Measurements from ENCODE around the gene CDCP1. TPM values are rescaled to one million over a fixed set of nuclear protein-coding genes. Genes with fewer than 3 reads are reported as not detected.

Gene CDCP1
- total and polyA plus RNA-seq, 9 donors: 0.04 to 1.9 (median 0.37) TPM

DNA sequence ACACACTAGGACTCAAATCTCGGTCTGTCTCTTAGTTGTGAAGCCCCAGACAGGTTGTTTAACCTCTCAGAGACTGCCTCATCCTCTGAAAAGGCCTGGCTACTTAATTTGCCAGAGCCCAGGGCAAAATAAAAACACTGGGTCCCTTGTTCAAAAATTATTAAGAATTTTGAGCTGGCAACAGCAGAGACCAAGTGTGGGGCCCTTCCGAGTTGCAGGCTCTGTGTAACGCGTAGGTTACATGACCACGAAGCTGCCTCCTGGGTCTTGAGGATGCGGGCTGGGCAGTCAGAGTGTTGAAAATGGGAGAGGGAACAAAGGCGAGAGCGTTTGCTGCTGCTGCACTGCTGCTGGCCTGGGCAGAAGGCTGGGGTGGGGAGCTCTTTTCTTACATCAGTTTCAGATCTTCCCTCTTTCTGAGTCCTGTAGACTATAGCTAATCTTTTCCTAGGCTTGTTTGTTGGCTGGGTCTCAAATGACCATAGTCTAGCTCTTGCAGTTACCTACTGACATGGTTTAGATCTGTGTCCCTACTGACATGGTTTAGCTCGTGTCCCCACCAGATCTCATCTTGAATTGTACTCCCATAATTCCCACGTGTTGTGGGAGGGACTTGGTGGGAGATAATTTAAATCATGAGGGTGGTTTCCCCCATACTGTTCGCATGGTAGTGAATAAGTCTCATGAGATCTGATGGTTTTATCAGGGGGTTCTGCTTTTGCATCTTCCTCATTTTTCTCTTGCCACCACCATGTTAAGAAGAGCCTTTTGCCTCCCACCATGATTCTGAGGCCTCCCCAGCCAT is 70.2 kb downstream of the CDCP1 start:
- H3K36me3 ChIP-seq (ENCODE audit: control insufficient read depth, insufficient read depth, low read length): no peaks in the 10 kb centered on the region
- H3K9me3 ChIP-seq (replicated peaks; ENCODE audit: control insufficient read depth, low read depth, low read length): no peaks in the 10 kb centered on the region
- no peak for DNase-seq
- no peaks in the 10 kb centered on the region for H3K27me3 ChIP-seq (ENCODE audit: control insufficient read depth, insufficient read depth, low read length)
- 61% methylated on average over 5 of the region's 11 CpGs for WGBS (ENCODE audit: insufficient coverage)
- no peak overlapping the region for H3K4me3 ChIP-seq (ENCODE audit: low read length)
- no peaks in the 10 kb centered on the region for H3K4me1 ChIP-seq (ENCODE audit: control insufficient read depth, insufficient read depth, low read length)
- no peak overlapping the region for H3K27ac ChIP-seq (ENCODE audit: low read length)

DNA sequence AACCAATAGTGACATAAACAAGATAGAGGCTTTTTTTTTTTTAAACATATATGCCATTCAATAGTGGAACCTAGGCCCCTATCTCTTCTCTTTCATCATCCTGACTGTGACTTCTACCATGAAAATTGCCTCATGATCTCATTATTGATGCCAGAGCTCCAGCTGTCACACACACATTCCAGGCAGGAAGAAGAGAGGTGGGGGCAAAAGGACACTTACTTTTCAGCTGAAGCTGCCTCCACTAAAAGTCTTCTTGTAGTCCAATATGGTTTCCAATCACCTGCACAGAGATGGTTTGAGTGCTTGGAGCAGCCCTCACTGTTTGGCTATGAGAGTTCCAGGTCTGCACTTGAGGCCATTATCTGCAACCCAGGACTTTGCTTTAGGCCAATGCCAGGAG is 75.1 kb downstream of the CDCP1 start:
- H3K27me3 ChIP-seq (ENCODE audit: control insufficient read depth, insufficient read depth, low read length): no peaks in the 10 kb centered on the region
- no peak overlapping the region for H3K4me3 ChIP-seq (ENCODE audit: low read length)
- no peak overlapping the region for H3K27ac ChIP-seq (ENCODE audit: low read length)
- H3K36me3 ChIP-seq (ENCODE audit: control insufficient read depth, insufficient read depth, low read length): no peaks in the 10 kb centered on the region
- H3K4me1 ChIP-seq (ENCODE audit: control insufficient read depth, insufficient read depth, low read length): no peaks in the 10 kb centered on the region
- H3K9me3 ChIP-seq (replicated peaks; ENCODE audit: control insufficient read depth, low read depth, low read length): no peaks in the 10 kb centered on the region
- no peak for DNase-seq

DNA sequence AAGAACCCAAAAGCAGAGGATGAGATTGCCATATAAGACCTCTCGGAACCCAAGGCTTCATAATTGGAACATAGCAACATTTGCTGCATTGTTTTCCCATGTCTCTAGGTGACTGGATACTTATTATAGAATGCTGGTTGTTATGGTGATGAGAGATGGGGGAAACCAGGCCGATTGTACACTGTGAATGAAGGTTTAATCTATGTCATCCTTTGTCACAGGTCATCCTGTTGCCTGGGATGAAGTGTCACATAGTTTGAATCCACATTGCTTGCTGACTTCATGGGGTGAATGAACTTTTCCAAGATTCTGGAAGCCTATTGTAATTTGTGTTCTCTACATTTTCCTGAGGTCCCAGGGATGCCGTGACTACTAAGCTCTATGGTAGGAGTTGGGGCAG is 78.2 kb downstream of the CDCP1 start:
- DNase-seq: no peak
- no peaks in the 10 kb centered on the region for H3K9me3 ChIP-seq (replicated peaks; ENCODE audit: control insufficient read depth, low read depth, low read length)
- WGBS (ENCODE audit: insufficient coverage): 75% methylated on average over 2 of the region's 3 CpGs

DNA sequence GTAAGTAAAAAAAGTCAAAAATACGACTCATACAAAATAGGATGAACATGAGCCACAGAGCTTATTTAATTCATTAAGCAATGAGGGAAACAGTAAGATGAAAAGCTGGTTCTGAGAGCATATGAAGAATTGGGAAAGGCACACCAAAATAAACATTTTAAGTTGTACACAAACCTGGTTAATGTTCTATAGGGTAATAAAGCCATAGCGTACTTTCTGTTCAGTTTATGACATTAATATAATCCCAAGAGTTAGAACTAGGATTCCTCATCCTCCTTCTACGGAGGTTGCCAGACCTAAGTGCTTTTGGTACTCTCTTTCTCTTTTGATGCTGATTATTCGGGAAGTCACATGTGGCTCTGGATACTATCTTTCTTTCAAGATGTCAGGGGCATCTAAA is 78.7 kb downstream of the CDCP1 start:
- no peak for DNase-seq
- peaks cover 3% of the 10 kb centered on the region for H3K4me1 ChIP-seq (ENCODE audit: control insufficient read depth, insufficient read depth, low read length)
- no peak overlapping the region for H3K4me3 ChIP-seq (ENCODE audit: low read length)
- no peaks in the 10 kb centered on the region for H3K36me3 ChIP-seq (ENCODE audit: control insufficient read depth, insufficient read depth, low read length)
- no peaks in the 10 kb centered on the region for H3K27me3 ChIP-seq (ENCODE audit: control insufficient read depth, insufficient read depth, low read length)
- H3K9me3 ChIP-seq (replicated peaks; ENCODE audit: control insufficient read depth, low read depth, low read length): no peaks in the 10 kb centered on the region
- H3K27ac ChIP-seq (ENCODE audit: low read length): no peak overlapping the region
- WGBS (ENCODE audit: insufficient coverage): 60% methylated on average over 1 of the region's 4 CpGs

More for the DNA sequence above, 78.2 kb downstream of the CDCP1 start:
- peaks cover 3% of the 10 kb centered on the region for H3K4me1 ChIP-seq (ENCODE audit: control insufficient read depth, insufficient read depth, low read length)
- no peak overlapping the region for H3K27ac ChIP-seq (ENCODE audit: low read length)
- H3K4me3 ChIP-seq (ENCODE audit: low read length): no peak overlapping the region
- no peaks in the 10 kb centered on the region for H3K36me3 ChIP-seq (ENCODE audit: control insufficient read depth, insufficient read depth, low read length)
- no peaks in the 10 kb centered on the region for H3K27me3 ChIP-seq (ENCODE audit: control insufficient read depth, insufficient read depth, low read length)

DNA sequence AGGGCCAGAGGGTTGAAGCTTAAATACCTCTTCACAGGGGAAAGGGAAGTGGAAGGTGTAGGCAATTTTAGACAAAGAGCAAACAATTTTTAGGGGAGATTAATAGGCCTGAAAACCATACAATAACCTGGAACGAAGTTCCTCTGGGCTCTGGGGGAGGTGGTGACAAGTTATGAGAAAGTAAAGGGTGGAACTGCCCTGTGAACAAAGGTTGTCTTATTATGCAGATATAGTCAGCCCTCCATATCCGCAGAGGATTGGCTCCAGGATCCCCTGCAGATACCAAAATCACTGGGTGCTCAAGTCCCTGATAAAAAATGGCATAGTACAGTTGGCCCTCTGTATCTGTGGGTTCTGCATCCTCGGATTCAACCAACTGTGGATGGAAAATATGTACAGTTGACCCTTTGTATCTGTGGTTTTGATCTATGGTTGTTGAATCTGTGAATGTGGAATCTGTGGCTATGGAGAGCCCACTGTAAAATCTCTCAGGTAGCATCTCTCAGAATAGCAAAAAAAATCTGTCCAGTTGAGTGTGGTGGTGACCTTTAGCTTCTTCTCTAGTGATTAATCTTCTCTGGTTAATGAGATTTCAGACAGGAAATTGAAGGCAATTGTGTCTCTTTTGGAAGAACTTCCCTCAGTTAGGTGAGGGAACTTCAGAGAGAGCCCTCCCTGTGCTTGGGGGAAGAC is 79.9 kb downstream of the CDCP1 start:
- no peak for DNase-seq
- H3K27ac ChIP-seq (ENCODE audit: low read length): no peak overlapping the region
- no peaks in the 10 kb centered on the region for H3K36me3 ChIP-seq (ENCODE audit: control insufficient read depth, insufficient read depth, low read length)
- no peak overlapping the region for H3K4me3 ChIP-seq (ENCODE audit: low read length)
- H3K9me3 ChIP-seq (replicated peaks; ENCODE audit: control insufficient read depth, low read depth, low read length): no peaks in the 10 kb centered on the region
- H3K27me3 ChIP-seq (ENCODE audit: control insufficient read depth, insufficient read depth, low read length): no peaks in the 10 kb centered on the region
- peaks cover 3% of the 10 kb centered on the region for H3K4me1 ChIP-seq (ENCODE audit: control insufficient read depth, insufficient read depth, low read length)
- 100% methylated on average over 1 of the region's 3 CpGs for WGBS (ENCODE audit: insufficient coverage)

DNA sequence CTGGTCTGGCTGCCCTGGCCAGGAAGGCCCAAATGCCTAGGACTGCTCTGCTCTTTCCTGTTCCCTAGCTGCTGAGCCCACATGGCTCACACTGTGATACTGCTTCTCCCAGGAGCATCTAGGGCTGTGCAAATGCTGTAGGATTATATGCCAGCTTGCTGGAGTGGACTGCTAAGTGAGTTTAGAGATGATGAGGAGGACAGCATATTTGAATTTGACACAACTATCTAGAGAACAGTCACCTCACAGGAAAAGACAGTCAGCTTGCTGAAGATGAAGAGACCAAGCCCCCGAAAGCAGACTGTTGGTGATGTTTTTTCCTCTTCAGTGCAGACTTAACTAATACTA is 80.8 kb downstream of the CDCP1 start:
- H3K4me1 ChIP-seq (ENCODE audit: control insufficient read depth, insufficient read depth, low read length): peaks cover 3% of the 10 kb centered on the region
- H3K4me3 ChIP-seq (ENCODE audit: low read length): no peak overlapping the region
- no CpG with 5 or more reads among the region's 1 CpG for WGBS (ENCODE audit: insufficient coverage)
- no peaks in the 10 kb centered on the region for H3K36me3 ChIP-seq (ENCODE audit: control insufficient read depth, insufficient read depth, low read length)
- no peak overlapping the region for H3K27ac ChIP-seq (ENCODE audit: low read length)
- H3K27me3 ChIP-seq (ENCODE audit: control insufficient read depth, insufficient read depth, low read length): no peaks in the 10 kb centered on the region
- DNase-seq: no peak
- H3K9me3 ChIP-seq (replicated peaks; ENCODE audit: control insufficient read depth, low read depth, low read length): no peaks in the 10 kb centered on the region

DNA sequence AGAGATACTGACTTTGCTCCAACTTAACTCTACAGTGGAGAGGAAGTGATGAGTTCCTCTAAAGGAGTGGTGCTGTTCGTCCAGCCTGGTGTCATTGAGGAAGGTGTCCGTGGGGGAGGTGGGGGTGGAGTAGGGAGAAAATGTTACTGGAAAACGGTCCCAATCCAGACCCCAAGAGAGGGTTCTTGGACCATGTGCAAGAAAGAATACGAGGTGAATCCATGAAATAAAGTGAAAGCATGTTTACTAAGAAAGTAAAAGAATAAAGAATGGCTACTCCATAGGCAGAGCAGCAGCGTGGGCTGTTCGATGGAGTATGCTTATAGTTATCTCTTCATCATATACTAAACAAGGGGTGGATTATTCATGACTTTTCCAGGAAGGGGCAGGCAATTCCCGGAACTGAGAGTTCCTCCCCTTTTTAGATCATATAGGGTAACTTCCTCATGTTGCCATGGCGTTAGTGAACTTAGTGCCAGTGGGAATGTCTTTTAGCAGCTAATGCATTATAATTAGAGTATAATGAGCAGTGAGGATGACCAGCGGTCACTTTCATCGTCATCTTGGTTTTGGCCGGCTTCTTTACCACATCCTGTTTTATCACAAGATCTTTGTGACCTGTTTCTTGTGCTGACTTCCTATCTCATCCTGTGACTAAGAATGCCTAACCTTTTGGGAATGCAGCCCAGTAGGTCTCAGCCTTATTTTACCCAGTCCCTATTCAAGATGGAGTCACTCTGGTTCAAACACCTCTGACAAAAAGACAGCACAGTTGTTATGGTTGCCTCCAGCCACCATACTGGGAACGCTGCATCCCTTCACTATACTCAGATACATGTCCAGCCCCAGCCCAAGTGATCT is 81.4 kb downstream of the CDCP1 start:
- Histone ChIP-seq H3K9me3 (replicated peaks; ENCODE audit: control insufficient read depth, low read depth, low read length) (no peaks in the 10 kb centered on the region), H3K27ac (ENCODE audit: low read length) (peak overlapping the region; percentile 51), H3K4me3 (ENCODE audit: low read length) (no peak overlapping the region), H3K36me3 (ENCODE audit: control insufficient read depth, insufficient read depth, low read length) (no peaks in the 10 kb centered on the region), H3K27me3 (ENCODE audit: control insufficient read depth, insufficient read depth, low read length) (no peaks in the 10 kb centered on the region), H3K4me1 (ENCODE audit: control insufficient read depth, insufficient read depth, low read length) (peaks cover 3% of the 10 kb centered on the region)
- peak; percentile 58 for DNase-seq
- 37% methylated on average over 5 of the region's 12 CpGs for WGBS (ENCODE audit: insufficient coverage)

DNA sequence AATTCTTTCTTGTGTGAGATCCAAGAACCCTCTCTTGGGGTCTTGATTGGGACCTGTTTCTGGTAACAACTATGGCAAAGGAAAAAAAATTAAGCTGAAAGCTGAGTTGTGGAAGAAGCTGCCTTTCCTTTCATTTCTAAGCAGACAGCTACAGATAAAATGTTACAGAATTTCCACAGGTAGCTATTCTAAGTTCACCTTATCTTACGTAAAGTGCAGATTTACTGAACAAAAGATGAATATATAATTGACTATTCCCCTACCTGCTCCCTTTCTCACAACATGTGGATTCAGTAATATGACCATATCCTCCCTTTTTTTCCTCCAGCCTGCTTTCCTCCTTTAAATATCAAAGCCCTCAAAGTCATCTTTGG is 83.5 kb downstream of the CDCP1 start:
- H3K27me3 ChIP-seq (ENCODE audit: control insufficient read depth, insufficient read depth, low read length): no peaks in the 10 kb centered on the region
- H3K36me3 ChIP-seq (ENCODE audit: control insufficient read depth, insufficient read depth, low read length): no peaks in the 10 kb centered on the region
- DNase-seq: no peak
- H3K4me1 ChIP-seq (ENCODE audit: control insufficient read depth, insufficient read depth, low read length): peaks cover 3% of the 10 kb centered on the region
- H3K9me3 ChIP-seq (replicated peaks; ENCODE audit: control insufficient read depth, low read depth, low read length): no peaks in the 10 kb centered on the region
- H3K27ac ChIP-seq (ENCODE audit: low read length): no peak overlapping the region
- H3K4me3 ChIP-seq (ENCODE audit: low read length): no peak overlapping the region
- no CpG with 5 or more reads among the region's 1 CpG for WGBS (ENCODE audit: insufficient coverage)

DNA sequence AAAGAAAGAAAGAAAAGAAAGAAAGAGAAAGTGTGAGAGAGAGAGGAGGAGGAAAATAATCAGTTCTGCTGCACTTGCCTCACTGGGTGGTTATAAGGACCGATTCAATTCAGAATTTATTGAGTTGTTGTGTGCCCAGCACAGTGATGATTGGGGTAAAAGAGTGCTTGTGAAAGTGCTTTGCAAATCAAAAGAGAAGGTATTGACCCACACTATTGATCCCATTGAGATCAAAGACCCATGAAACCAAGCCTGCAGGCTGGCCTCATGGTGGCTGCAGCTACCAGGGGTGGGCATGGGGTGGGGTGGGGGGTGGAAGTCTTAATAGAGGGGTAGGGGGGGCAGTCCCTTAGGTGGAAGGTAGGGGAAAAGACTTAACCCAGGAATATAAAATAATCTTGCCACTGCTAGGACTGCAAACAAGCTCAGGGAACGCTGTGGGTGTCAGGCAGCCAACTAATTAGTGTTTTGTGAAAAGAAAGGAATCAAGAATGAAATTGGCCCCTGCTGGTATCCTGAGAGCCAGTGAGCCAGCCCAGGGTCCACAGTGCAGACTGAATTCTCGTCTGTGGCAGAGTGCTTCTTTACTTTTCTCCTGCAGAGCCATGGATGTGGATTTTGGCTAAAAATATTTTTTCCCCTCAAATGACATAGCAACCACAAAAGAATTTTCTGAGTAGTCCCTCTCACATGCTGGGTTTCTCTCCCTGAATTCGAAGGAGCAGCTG is 85.8 kb downstream of the CDCP1 start:
- WGBS (ENCODE audit: insufficient coverage): 42% methylated on average over 2 of the region's 4 CpGs
- no peak overlapping the region for H3K27ac ChIP-seq (ENCODE audit: low read length)

DNA sequence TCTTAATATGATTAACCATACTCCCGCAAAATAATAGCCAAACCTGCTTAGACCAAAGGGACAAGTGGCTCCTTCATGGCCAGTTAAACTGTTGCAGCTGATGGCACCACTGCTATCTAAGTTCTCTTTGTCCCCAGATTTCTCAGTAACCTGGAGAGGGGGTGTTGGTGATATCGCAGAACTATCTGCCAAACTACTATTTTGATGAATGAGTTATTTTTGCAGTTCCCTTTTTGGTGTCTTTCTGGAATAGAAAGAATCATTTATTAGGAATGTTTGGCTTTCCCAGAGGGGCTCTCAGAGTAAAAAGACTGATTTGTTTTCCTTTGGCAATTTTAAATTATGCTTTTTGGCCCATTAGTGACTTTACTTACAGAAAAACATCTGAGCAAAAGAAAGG is 87.0 kb downstream of the CDCP1 start:
- H3K36me3 ChIP-seq (ENCODE audit: control insufficient read depth, insufficient read depth, low read length): no peaks in the 10 kb centered on the region
- no peak overlapping the region for H3K4me3 ChIP-seq (ENCODE audit: low read length)
- no peak for DNase-seq
- no peaks in the 10 kb centered on the region for H3K9me3 ChIP-seq (replicated peaks; ENCODE audit: control insufficient read depth, low read depth, low read length)
- peaks cover 16% of the 10 kb centered on the region for H3K4me1 ChIP-seq (ENCODE audit: control insufficient read depth, insufficient read depth, low read length)
- no CpG with 5 or more reads among the region's 2 CpGs for WGBS (ENCODE audit: insufficient coverage)
- H3K27me3 ChIP-seq (ENCODE audit: control insufficient read depth, insufficient read depth, low read length): no peaks in the 10 kb centered on the region
- no peak overlapping the region for H3K27ac ChIP-seq (ENCODE audit: low read length)

More for the DNA sequence above, 85.8 kb downstream of the CDCP1 start:
- no peaks in the 10 kb centered on the region for H3K36me3 ChIP-seq (ENCODE audit: control insufficient read depth, insufficient read depth, low read length)
- no peak for DNase-seq
- no peaks in the 10 kb centered on the region for H3K9me3 ChIP-seq (replicated peaks; ENCODE audit: control insufficient read depth, low read depth, low read length)
- no peak overlapping the region for H3K4me3 ChIP-seq (ENCODE audit: low read length)
- peaks cover 17% of the 10 kb centered on the region for H3K4me1 ChIP-seq (ENCODE audit: control insufficient read depth, insufficient read depth, low read length)
- no peaks in the 10 kb centered on the region for H3K27me3 ChIP-seq (ENCODE audit: control insufficient read depth, insufficient read depth, low read length)

Measured in muscle of leg (tissue), 11 donors.